Brain microvascular endothelial cell (primary cell): Measurements from ENCODE around the gene LCP2.

ENCODE experiments used
- DNase-seq: peaks from one replicate; pipeline ENCODE4 v3.0.0-alpha.2; 2020
- H3K27ac ChIP-seq: fragments of 250-450 bp; sonication (Bioruptor Pico); 2 replicates; pipeline ENCODE4 v1.5.1; 2020; ENCODE audit warnings: mild to moderate bottlenecking, moderate library complexity
- H3K27me3 ChIP-seq: fragments of 250-450 bp; sonication (Bioruptor Pico); replicated peaks from 2 replicates; pipeline ENCODE4 v1.5.1; 2020; ENCODE audit warnings: mild to moderate bottlenecking
- H3K36me3 ChIP-seq: fragments of 250-450 bp; sonication (Bioruptor Pico); replicated peaks from 2 replicates; pipeline ENCODE4 v1.5.1; 2020; ENCODE audit warnings: mild to moderate bottlenecking
- H3K4me3 ChIP-seq: 2 replicates; pipeline ENCODE4 v1.5.1; 2011; ENCODE audit warnings: low read depth, mild to moderate bottlenecking, control low read depth, low read length, moderate library complexity
- in situ Hi-C: cut with HindIII; loops from 2 replicates; pipeline ENCODE4 v1.10.0; 2017; ENCODE audit warnings: low sequenced_read_pairs, low pct_ligation_motif_present
- TF ChIP-seq, protein P1 (sequence below): IDR thresholded peaks from 2 replicates; pipeline ENCODE4 v1.5.1; 2011; ENCODE audit warnings: low read depth, mild to moderate bottlenecking, moderate library complexity, low read length, control low read depth, inconsistent platforms; ENCODE audit errors: missing control alignments

LCP2 gene

DNA sequence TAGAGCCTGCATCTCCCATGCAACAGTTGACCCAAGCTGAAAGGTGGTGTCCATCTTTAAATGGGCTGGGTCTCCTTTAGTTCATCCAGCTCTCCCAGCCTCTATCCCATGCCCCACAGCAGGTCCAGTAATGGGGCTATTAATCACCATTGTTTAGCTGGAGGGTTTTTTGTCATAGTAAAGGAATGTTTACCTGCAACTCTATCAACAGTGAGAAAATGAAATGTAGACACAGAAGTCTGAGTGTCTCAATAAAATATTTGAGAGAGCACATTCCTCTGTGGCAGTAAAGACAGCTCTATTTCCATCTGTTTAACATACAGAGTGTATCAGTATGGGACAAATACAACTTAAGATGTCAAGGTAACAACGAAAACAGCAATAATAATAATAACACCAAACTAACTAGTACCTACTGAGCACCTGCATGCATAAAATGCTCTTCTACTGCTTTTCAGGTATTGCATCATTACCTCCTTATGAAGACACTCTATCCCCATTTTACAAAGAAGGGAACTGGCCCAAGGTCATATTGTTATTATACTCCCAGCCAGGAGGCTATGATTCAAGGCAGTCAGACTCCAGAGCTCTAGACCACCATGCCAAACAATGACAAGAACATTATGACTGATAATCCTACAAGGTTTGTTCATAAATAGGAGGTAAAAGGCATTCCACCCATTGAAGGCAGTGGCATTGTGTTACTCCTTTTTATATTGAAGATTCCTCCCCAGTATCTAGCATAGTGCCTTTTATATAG lies 85.8 kb downstream of the LCP2 start:
- Histone ChIP-seq H3K36me3 (no peaks in the 10 kb centered on the region), H3K4me3 (no peak overlapping the region), H3K27me3 (no peaks in the 10 kb centered on the region), H3K27ac (no peak overlapping the region)
- TF ChIP-seq, protein P1, sequence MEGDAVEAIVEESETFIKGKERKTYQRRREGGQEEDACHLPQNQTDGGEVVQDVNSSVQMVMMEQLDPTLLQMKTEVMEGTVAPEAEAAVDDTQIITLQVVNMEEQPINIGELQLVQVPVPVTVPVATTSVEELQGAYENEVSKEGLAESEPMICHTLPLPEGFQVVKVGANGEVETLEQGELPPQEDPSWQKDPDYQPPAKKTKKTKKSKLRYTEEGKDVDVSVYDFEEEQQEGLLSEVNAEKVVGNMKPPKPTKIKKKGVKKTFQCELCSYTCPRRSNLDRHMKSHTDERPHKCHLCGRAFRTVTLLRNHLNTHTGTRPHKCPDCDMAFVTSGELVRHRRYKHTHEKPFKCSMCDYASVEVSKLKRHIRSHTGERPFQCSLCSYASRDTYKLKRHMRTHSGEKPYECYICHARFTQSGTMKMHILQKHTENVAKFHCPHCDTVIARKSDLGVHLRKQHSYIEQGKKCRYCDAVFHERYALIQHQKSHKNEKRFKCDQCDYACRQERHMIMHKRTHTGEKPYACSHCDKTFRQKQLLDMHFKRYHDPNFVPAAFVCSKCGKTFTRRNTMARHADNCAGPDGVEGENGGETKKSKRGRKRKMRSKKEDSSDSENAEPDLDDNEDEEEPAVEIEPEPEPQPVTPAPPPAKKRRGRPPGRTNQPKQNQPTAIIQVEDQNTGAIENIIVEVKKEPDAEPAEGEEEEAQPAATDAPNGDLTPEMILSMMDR: no peak
- DNase-seq: no peak
- in situ Hi-C loops: no loop called here

DNA sequence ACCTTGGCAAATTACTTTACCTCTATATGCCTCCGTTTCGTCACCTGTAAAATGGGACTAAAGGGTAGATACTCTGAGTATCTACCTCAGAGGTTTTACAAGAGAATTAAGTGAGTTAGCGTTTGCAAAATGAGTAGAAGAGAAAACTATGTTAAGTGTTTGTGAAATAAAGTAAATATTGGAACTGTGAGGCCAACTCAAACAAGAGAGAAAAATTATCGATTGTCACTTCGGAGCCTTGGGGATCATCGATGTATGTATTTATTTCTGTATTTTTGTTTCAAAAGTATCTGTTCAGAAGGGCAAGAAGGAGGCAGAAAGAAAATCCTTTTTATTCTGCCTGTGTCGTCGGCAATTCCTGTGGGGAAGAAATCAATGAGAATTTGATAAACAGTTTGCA lies 90.6 kb downstream of the LCP2 start:
- H3K4me3 ChIP-seq: no peak overlapping the region
- H3K36me3 ChIP-seq: no peaks in the 10 kb centered on the region
- DNase-seq: no peak
- in situ Hi-C loops: no loop called here
- no peaks in the 10 kb centered on the region for H3K27me3 ChIP-seq
- TF ChIP-seq, protein P1: no peak
- H3K27ac ChIP-seq: no peak overlapping the region

DNA sequence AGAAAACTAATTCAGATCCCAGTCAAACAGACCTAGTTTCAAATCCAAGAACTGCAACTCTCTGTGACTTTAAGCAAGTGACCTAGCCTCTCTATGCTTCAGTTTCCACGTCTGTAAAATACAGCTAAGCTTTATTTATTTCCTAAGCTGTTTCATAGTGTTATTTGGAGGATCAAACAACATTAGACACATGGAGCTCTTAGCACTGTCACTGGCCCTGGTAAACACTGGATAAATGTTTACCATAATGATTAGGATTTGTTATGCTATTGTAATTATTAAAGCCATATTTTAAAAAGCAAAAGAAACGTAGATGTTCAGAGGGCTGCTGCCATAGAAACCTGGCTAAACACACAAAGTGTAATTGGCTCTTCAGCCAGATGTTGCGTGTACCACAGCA lies 91.4 kb downstream of the LCP2 start:
- Histone ChIP-seq H3K4me3 (no peak overlapping the region), H3K27me3 (no peaks in the 10 kb centered on the region), H3K36me3 (no peaks in the 10 kb centered on the region), H3K27ac (no peak overlapping the region)
- TF ChIP-seq, protein P1: no peak
- in situ Hi-C loops: no loop called here
- no peak for DNase-seq

DNA sequence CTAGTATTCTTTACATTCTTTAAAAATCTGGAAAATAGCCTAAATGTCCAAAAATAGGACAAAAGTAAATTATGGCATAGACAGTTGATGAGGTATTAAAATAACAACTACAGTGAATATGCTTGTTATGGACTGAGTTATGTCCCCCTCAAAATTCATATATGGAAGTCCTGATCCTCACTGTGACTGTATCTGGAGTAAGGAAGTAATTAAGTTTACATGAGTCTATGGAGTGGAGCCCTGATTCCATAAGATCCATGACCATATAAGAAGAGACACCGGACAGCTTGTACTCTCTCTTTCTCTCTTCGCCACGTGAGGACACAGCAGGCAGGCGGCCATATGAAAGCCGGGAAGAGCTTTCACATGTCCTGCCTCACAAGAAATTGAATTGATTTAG lies 93.4 kb downstream of the LCP2 start:
- Histone ChIP-seq H3K4me3 (no peak overlapping the region), H3K36me3 (no peaks in the 10 kb centered on the region), H3K27me3 (no peaks in the 10 kb centered on the region), H3K27ac (no peak overlapping the region)
- in situ Hi-C loops: no loop called here
- no peak for DNase-seq
- TF ChIP-seq, protein P1: no peak

DNA sequence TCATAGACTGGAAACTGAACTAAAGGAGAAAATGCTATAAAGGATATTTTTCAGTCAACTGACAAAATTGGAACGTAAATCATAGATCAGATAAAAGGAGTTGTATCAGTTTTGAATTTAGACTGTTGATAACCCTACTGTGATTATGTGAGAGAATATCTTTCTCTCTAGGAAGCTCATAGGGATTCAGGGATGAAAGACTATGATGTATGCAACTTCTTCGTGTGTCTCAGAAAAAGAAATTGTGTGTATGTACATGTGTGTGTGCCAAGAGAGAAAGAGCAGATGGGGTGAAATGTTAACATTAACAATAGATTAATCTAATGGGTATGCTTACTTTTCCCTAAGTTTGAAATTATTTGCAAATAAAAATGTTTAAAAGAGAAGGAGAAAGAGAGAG lies 95.5 kb downstream of the LCP2 start:
- Histone ChIP-seq H3K27me3 (no peaks in the 10 kb centered on the region), H3K4me3 (no peak overlapping the region), H3K27ac (no peak overlapping the region), H3K36me3 (no peaks in the 10 kb centered on the region)
- in situ Hi-C loops: no loop called here
- no peak for DNase-seq
- TF ChIP-seq, protein P1: no peak

DNA sequence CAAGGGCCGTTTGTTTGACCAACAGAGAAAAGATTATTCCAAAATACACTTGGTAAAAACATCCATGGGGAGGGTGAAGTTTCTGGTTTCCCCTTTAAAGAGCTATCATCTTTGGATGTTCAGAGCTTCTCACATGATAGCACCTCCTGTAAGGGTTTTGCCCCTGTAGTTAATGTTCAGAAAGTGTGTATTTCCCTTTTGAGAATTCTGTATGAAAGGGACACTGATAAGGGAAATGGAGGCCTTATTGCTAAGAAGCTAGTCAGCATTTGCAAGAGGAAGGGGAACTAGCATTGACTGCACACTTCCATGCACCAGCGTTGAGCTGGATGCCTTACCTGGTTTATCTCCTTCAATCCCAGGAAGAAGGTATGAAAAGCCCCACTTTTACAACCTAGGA lies 96.3 kb downstream of the LCP2 start:
- TF ChIP-seq, protein P1: no peak
- H3K36me3 ChIP-seq: no peaks in the 10 kb centered on the region
- no peaks in the 10 kb centered on the region for H3K27me3 ChIP-seq
- H3K4me3 ChIP-seq: no peak overlapping the region
- in situ Hi-C loops: no loop called here
- H3K27ac ChIP-seq: no peak overlapping the region
- no peak for DNase-seq
